WI38 (cell line): Measurements from ENCODE around the gene TSNAX.
"Not testable (repeated sequence)": the region's sequence is repeated elsewhere in the genome, so short reads cannot be mapped to it uniquely, and the experiment has no call there.

Source experiments
- H3K4me3 ChIP-seq: 2 replicates; pipeline ENCODE4 v1.5.1; 2011; ENCODE audit warnings: low read depth, mild to moderate bottlenecking, control low read depth, low read length
- CTCF ChIP-seq: IDR thresholded peaks from 2 replicates; pipeline ENCODE4 v1.5.1; 2012; ENCODE audit warnings: low read depth, mild to moderate bottlenecking, control low read depth, low read length

TSNAX gene

GRCh38 chr1:231564373-231564772, 35.9 kb downstream of the TSNAX start:
- no peak overlapping the region for H3K4me3 ChIP-seq
- no peak for TF ChIP-seq CTCF

GRCh38 chr1:231566496-231566895, 38.0 kb downstream of the TSNAX start:
- no peak overlapping the region for H3K4me3 ChIP-seq
- TF ChIP-seq CTCF, result no peak

- not testable (repeated sequence) for H3K4me3 ChIP-seq
Observed at GRCh38 chr1:231570262-231570661, 41.8 kb downstream of the TSNAX start.

- TF ChIP-seq CTCF, result no peak
- H3K4me3 ChIP-seq, result no peak overlapping the region
Observed at GRCh38 chr1:231571904-231572303, 43.4 kb downstream of the TSNAX start.

GRCh38 chr1:231575472-231575871, 47.0 kb downstream of the TSNAX start:
- TF ChIP-seq CTCF, result no peak
- no peak overlapping the region for H3K4me3 ChIP-seq

GRCh38 chr1:231576804-231577718, 48.6 kb downstream of the TSNAX start:
- H3K4me3 ChIP-seq, result no peak overlapping the region
- no peak for TF ChIP-seq CTCF

- no peak overlapping the region for H3K4me3 ChIP-seq
- no peak for TF ChIP-seq CTCF
Observed at GRCh38 chr1:231580874-231581273, 52.4 kb downstream of the TSNAX start.
